WI38 (cell line): Measurements from ENCODE around the gene FKRP.

Experiments used
- H3K4me3 ChIP-seq: 2 replicates; pipeline ENCODE4 v1.5.1; 2011; ENCODE audit warnings: low read depth, mild to moderate bottlenecking, control low read depth, low read length
- CTCF ChIP-seq: IDR thresholded peaks from 2 replicates; pipeline ENCODE4 v1.5.1; 2012; ENCODE audit warnings: low read depth, mild to moderate bottlenecking, control low read depth, low read length

The FKRP gene

GRCh38 chr19:46717034-46717715 is 28.7 kb upstream of the FKRP start, which contains the start of gene PRKD2:
TSS of gene PRKD2 (minus strand) at chr19:46717114. CDS start at chr19:46716370, 744 bp downstream.
- no peak for TF ChIP-seq CTCF
- peak within 1 kb of the TSS; percentile 84 for H3K4me3 ChIP-seq

- H3K4me3 ChIP-seq, result peak overlapping the region; percentile 84
- TF ChIP-seq CTCF, result no peak
Observed at GRCh38 chr19:46717716-46718143, 28.1 kb upstream of the FKRP start.

- H3K4me3 ChIP-seq, result no peak overlapping the region
- TF ChIP-seq CTCF, result no peak
Observed at GRCh38 chr19:46718157-46718933, 27.5 kb upstream of the FKRP start.

GRCh38 chr19:46718934-46719622 is 26.8 kb upstream of the FKRP start:
- no peak for TF ChIP-seq CTCF
- no peak overlapping the region for H3K4me3 ChIP-seq

GRCh38 chr19:46719629-46720502 is 26.0 kb upstream of the FKRP start:
- no peak for TF ChIP-seq CTCF
- H3K4me3 ChIP-seq, result no peak overlapping the region

- no peak for TF ChIP-seq CTCF
- H3K4me3 ChIP-seq, result no peak overlapping the region
Observed at GRCh38 chr19:46720503-46721239, 25.2 kb upstream of the FKRP start.
